H1 (cell line): Measurements from ENCODE around the gene PLEKHG5. TPM values are rescaled to one million over a fixed set of nuclear protein-coding genes. Genes with fewer than 3 reads are reported as not detected.

Source experiments
- CTCF ChIA-PET: fragments of 300-600 bp; sonication (Branson Sonifier 250); formaldehyde crosslinking; loops from one replicate; lab custom pipeline; 2021; ENCODE audit not compliant: partially characterized antibody; lab: Charles Lee
- POLR2A ChIA-PET: fragments of 300-600 bp; sonication (Branson Sonifier 250); formaldehyde crosslinking; loops from one replicate; lab custom pipeline; 2021; ENCODE audit warnings: inconsistent platforms; ENCODE audit not compliant: partially characterized antibody; lab: Charles Lee
- DNase-seq, 2 experiments: peaks; one replicate each; pipeline versions ENCODE4 v3.0.0 to v3.0.0-alpha.2; 2010 to 2022; ENCODE audit warnings: low spot score in 2 of 2, low read depth in 1 of 2, mixed read lengths in 1 of 2
- FAIRE-seq: peaks from 2 replicates; lab custom pipeline; 2011; peaks lifted over from hg19 to GRCh38; lab: Jason Lieb, UNC
- H2AFZ ChIP-seq: 2 replicates; pipeline ENCODE4 v1.8.1; 2012; ENCODE audit warnings: low read length, inconsistent platforms
- H2AK5ac ChIP-seq: 2 replicates; pipeline ENCODE4 v1.6.1; 2013; ENCODE audit warnings: low read depth, low read length
- H2BK120ac ChIP-seq: replicated peaks from 2 replicates; pipeline ENCODE3; 2013; ENCODE audit warnings: low read depth, low read length, inconsistent platforms
- H2BK12ac ChIP-seq: 2 replicates; pipeline ENCODE4 v1.6.1; 2013; ENCODE audit warnings: low read depth, low read length
- H2BK15ac ChIP-seq: 2 replicates; pipeline ENCODE4 v1.6.1; 2013; ENCODE audit warnings: low read length
- H2BK20ac ChIP-seq: 2 replicates; pipeline ENCODE4 v1.6.1; 2013; ENCODE audit warnings: low read length
- H2BK5ac ChIP-seq: 2 replicates; pipeline ENCODE4 v1.6.1; 2013; ENCODE audit warnings: low read depth, low read length
- H3K14ac ChIP-seq: 2 replicates; pipeline ENCODE4 v1.6.1; 2013; ENCODE audit warnings: inconsistent platforms; ENCODE audit not compliant: insufficient read length
- H3K18ac ChIP-seq: 2 replicates; pipeline ENCODE4 v1.6.1; 2013; ENCODE audit warnings: low read length; ENCODE audit errors: extremely low read depth
- H3K23ac ChIP-seq: 2 replicates; pipeline ENCODE4 v1.6.1; 2013; ENCODE audit warnings: inconsistent platforms; ENCODE audit not compliant: insufficient read length
- H3K23me2 ChIP-seq: 2 replicates; pipeline ENCODE4 v1.6.1; 2013; ENCODE audit warnings: low read depth, low read length
- H3K27ac ChIP-seq: 2 replicates; pipeline ENCODE4 v1.6.1; 2011; ENCODE audit warnings: low read depth, low read length, inconsistent platforms
- H3K27me3 ChIP-seq, 4 experiments: replicated peaks in 1 of 4; 1 replicate in 1 of 4; 2 replicates in 3 of 4; pipeline versions ENCODE4 v1.6.1 to v1.8.1; 2011 to 2013; ENCODE audit warnings: low read length in 3 of 4, mild to moderate bottlenecking in 3 of 4, inconsistent platforms in 2 of 4, mixed read lengths in 2 of 4, moderate library complexity in 1 of 4; ENCODE audit not compliant: control insufficient read depth in 3 of 4, insufficient read depth in 3 of 4; ENCODE audit errors: extremely low read depth in 1 of 4
- H3K36me3 ChIP-seq, 4 experiments: 2 replicates each; pipeline versions ENCODE4 v1.6.1 to v1.8.1; 2011 to 2013; ENCODE audit warnings: mild to moderate bottlenecking in 4 of 4, low read length in 3 of 4, moderate library complexity in 2 of 4, control low read depth in 1 of 4, inconsistent platforms in 1 of 4; ENCODE audit not compliant: insufficient read depth in 4 of 4, control insufficient read depth in 2 of 4
- H3K4ac ChIP-seq: replicated peaks from 2 replicates; pipeline ENCODE3; 2013; ENCODE audit warnings: low read length, low read depth, mixed read lengths, inconsistent platforms; ENCODE audit not compliant: insufficient read length
- H3K4me1 ChIP-seq, 4 experiments: replicated peaks in 1 of 4; 1 replicate in 1 of 4; 2 replicates in 3 of 4; pipeline versions ENCODE4 v1.6.1 to v1.8.1; 2011 to 2013; ENCODE audit warnings: low read length in 3 of 4, inconsistent platforms in 2 of 4, mixed read lengths in 1 of 4; ENCODE audit not compliant: insufficient read depth in 4 of 4, control insufficient read depth in 3 of 4
- H3K4me2 ChIP-seq, 2 experiments: 2 replicates each; pipeline versions ENCODE4 v1.6.1 to v1.8.1; 2011 to 2013; ENCODE audit warnings: low read depth in 2 of 2, low read length in 2 of 2, control low read depth in 1 of 2, inconsistent platforms in 1 of 2, mild to moderate bottlenecking in 1 of 2; ENCODE audit not compliant: insufficient read depth in 1 of 2
- H3K4me3 ChIP-seq, 4 experiments: fragments of 200-600, 300-600 bp in 1 of 4; sonication (generic), shearing (Covaris generic), sonication (Bioruptor Twin) in 1 of 4; 2 replicates each; pipeline versions ENCODE4 v1.5.1 to v1.8.1; 2011 to 2016; ENCODE audit warnings: low read length in 4 of 4, low read depth in 3 of 4, control low read depth in 2 of 4, inconsistent platforms in 2 of 4, mild to moderate bottlenecking in 2 of 4, mixed read lengths in 1 of 4, moderate library complexity in 1 of 4; ENCODE audit not compliant: insufficient read depth in 2 of 4; ENCODE audit errors: extremely low read depth in 1 of 4
- H3K56ac ChIP-seq: replicated peaks from 2 replicates; pipeline ENCODE3; 2013; ENCODE audit warnings: low read depth, mild to moderate bottlenecking, mixed read lengths, low read length, inconsistent platforms; ENCODE audit not compliant: insufficient read length
- H3K79me1 ChIP-seq: 2 replicates; pipeline ENCODE4 v1.6.1; 2013; ENCODE audit warnings: low read depth, low read length, control low read depth
- H3K79me2 ChIP-seq, 2 experiments: 2 replicates each; pipeline versions ENCODE4 v1.6.1 to v1.8.1; 2012 to 2013; ENCODE audit warnings: low read length in 2 of 2, mild to moderate bottlenecking in 2 of 2, inconsistent platforms in 1 of 2; ENCODE audit not compliant: insufficient read depth in 2 of 2, control insufficient read depth in 1 of 2
- H3K9ac ChIP-seq, 4 experiments: replicated peaks in 1 of 4; 1 replicate in 1 of 4; 2 replicates in 3 of 4; pipeline versions ENCODE4 v1.6.1 to v1.8.1; 2011 to 2013; ENCODE audit warnings: low read depth in 3 of 4, low read length in 3 of 4, control low read depth in 2 of 4, mild to moderate bottlenecking in 2 of 4, moderate library complexity in 2 of 4, inconsistent platforms in 1 of 4; ENCODE audit errors: extremely low read depth in 1 of 4
- H3K9me3 ChIP-seq, 2 experiments: 2 replicates each; pipeline versions ENCODE4 v1.6.1 to v1.8.1; 2012 to 2013; ENCODE audit warnings: mild to moderate bottlenecking in 2 of 2, moderate library complexity in 2 of 2, control low read depth in 1 of 2, inconsistent platforms in 1 of 2, low read depth in 1 of 2, low read length in 1 of 2, mixed read lengths in 1 of 2; ENCODE audit not compliant: insufficient read depth in 2 of 2
- H4K20me1 ChIP-seq, 2 experiments: replicated peaks in 1 of 2; 2 replicates each; pipeline versions ENCODE3 to v1.8.1; 2011 to 2013; ENCODE audit warnings: inconsistent platforms in 2 of 2, low read length in 2 of 2, mild to moderate bottlenecking in 1 of 2; ENCODE audit not compliant: insufficient read depth in 2 of 2, control insufficient read depth in 1 of 2
- H4K5ac ChIP-seq: 2 replicates; pipeline ENCODE4 v1.6.1; 2013; ENCODE audit warnings: low read length, low read depth, mixed read lengths, inconsistent platforms; ENCODE audit not compliant: insufficient read length
- H4K8ac ChIP-seq: 2 replicates; pipeline ENCODE4 v1.8.0; 2013; ENCODE audit warnings: mild to moderate bottlenecking, moderate library complexity, low read length, inconsistent platforms; ENCODE audit not compliant: insufficient read depth; ENCODE audit errors: extremely low read depth
- H4K91ac ChIP-seq: replicated peaks from 2 replicates; pipeline ENCODE3; 2013; ENCODE audit warnings: low read length, mixed read lengths, inconsistent platforms; ENCODE audit not compliant: insufficient read length
- JUN ChIP-seq: IDR thresholded peaks from 2 replicates; pipeline ENCODE4 v1.6.1; 2011; ENCODE audit warnings: low read depth, mild to moderate bottlenecking, improper control_type of control experiment, low read length
- POLR2AphosphoS5 ChIP-seq: IDR thresholded peaks from 2 replicates; pipeline ENCODE4 v1.6.1; 2011; ENCODE audit warnings: low read depth, low read length
- SUZ12 ChIP-seq: fragments of 200-600 bp; sonication (generic); IDR thresholded peaks from 2 replicates; pipeline ENCODE4 v1.6.1; 2012; ENCODE audit warnings: mild to moderate bottlenecking, inconsistent platforms, low read length, moderate library complexity, mixed read lengths
- YY1 ChIP-seq: IDR thresholded peaks from 2 replicates; pipeline ENCODE4 v1.6.1; 2011; ENCODE audit warnings: low read depth, mild to moderate bottlenecking, low read length
- WGBS, 2 experiments: shearing (Covaris generic) in 1 of 2; methylation state at CpG; one replicate each; pipeline versions ENCODE4 v1.1.6 to v1.1.7; 2013 to 2015; ENCODE audit warnings: low lambda C conversion rate in 2 of 2, mixed read lengths in 2 of 2, inconsistent platforms in 1 of 2, low coverage in 1 of 2, missing lambda C conversion rate in 1 of 2; ENCODE audit not compliant: insufficient replicate concordance in 2 of 2, insufficient coverage in 1 of 2, insufficient read length in 1 of 2; ENCODE audit errors: extremely low coverage in 1 of 2, missing lambda C conversion rate in 1 of 2; 5-methylcytosine and 5-hydroxymethylcytosine counted together
- polyA plus RNA-seq, 7 experiments: library from polyadenylated mRNA; depleted of rRNA in 3 of 7; stranded (reverse) in 5 of 7; unstranded in 2 of 7; fragments of >200 nt in 5 of 7; fragments of 200-250 nt in 2 of 7; gene quantifications; 1 replicate in 5 of 7; 2 replicates in 1 of 7; 4 replicates in 1 of 7; pipeline versions ENCODE4 v1.2.1 to v1.2.3, GENCODE V29; 2011 to 2013; ENCODE audit warnings: missing spikeins in 2 of 7, mixed read lengths in 2 of 7
- total RNA-seq: library from RNA; stranded (reverse); fragmentation: NEBNext Ultra II Directional; extraction: Animal tissue kit (Norgen Biotek cat#: 25700); gene quantifications from 2 replicates; pipeline ENCODE4 v1.2.1, GENCODE V29; 2021
- TF ChIP-seq, protein P1 (sequence below): IDR thresholded peaks from 2 replicates; pipeline ENCODE4 v1.6.1; 2011; ENCODE audit warnings: low read length, improper control_type of control experiment

Gene PLEKHG5
- total and polyA plus RNA-seq, 2 of the 8 experiments (the other 6 are each of a cell fraction or from before 2014, with no cell fraction given), result 10.4 to 13.8 TPM

DNA sequence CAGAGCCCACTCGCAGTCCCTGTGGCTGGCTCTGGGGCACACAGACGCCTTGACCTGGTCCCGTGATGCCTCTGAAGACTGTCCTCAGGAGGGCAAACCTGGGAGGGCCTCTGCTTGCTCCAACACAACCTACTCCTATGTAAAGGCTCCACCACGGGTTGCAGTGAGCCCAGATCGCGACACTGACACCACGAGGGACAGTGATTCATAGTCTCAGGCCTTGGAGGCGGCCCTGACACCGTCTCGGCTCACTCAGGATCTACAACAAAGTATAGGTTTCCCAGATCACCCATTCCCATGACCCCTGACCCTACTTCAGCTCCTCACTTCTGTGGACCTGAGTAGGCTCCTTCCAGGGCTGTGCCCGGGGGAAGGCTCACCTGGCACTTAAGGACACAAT, 34.8 kb upstream of the PLEKHG5 start:
- Histone ChIP-seq H4K91ac (no peak overlapping the region), H3K79me2 (no peaks in the 10 kb centered on the region), H3K56ac (no peak overlapping the region), H2BK12ac (no peak overlapping the region), H3K4me2 (no peak overlapping the region), H2BK20ac (no peak overlapping the region), H4K20me1 (peaks cover 3 to 5% of the 10 kb centered on the region in 2 experiments), H2AK5ac (no peak overlapping the region), H3K23me2 (no peaks in the 10 kb centered on the region), H3K4me1 (no peaks in the 10 kb centered on the region; a peak in 1 of 7 replicates), H2BK5ac (no peak overlapping the region), H3K36me3 (peaks cover 11 to 40% (median 31%) of the 10 kb centered on the region in 4 experiments; a peak in 7 of 8 replicates), H2BK120ac (no peak overlapping the region), H3K9ac (no peak overlapping the region; a peak in 1 of 7 replicates), H3K18ac (no peak overlapping the region), H3K27ac (no peak overlapping the region), H3K4me3 (no peak overlapping the region), H3K4ac (no peak overlapping the region), H2AFZ (no peak overlapping the region), H4K5ac (no peak overlapping the region), H3K23ac (no peak overlapping the region), H3K9me3 (no peaks in the 10 kb centered on the region), H3K79me1 (no peaks in the 10 kb centered on the region), H3K14ac (no peak overlapping the region), H3K27me3 (no peaks in the 10 kb centered on the region), H4K8ac (no peak overlapping the region), H2BK15ac (no peak overlapping the region)
- ChIA-PET POLR2A (no interaction called here), CTCF (interaction anchor here (1.0 to 2.7 kb wide), 2 partner anchors 28 to 39 kb away, joined by 4 to 7 read pairs; partner anchors contain the start of genes NOL9 and TAS1R1)
- WGBS, 2 experiments, result 85% methylated on average over 11 of the region's 11 CpGs; no CpG with 5 or more reads in 1 of the 2 experiments
- DNase-seq, result no peak
- TF ChIP-seq, protein P1, sequence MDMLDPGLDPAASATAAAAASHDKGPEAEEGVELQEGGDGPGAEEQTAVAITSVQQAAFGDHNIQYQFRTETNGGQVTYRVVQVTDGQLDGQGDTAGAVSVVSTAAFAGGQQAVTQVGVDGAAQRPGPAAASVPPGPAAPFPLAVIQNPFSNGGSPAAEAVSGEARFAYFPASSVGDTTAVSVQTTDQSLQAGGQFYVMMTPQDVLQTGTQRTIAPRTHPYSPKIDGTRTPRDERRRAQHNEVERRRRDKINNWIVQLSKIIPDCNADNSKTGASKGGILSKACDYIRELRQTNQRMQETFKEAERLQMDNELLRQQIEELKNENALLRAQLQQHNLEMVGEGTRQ, result no peak
- TF ChIP-seq YY1 (no peak), SUZ12 (no peak), JUN (no peak), POLR2AphosphoS5 (no peak)
- no peak for FAIRE-seq
